Nasal cavity respiratory epithelium epithelial cell of viscerocranial mucosa (primary cell): Measurements from ENCODE around the gene RBM39. TPM values are rescaled to one million over a fixed set of nuclear protein-coding genes. Genes with fewer than 3 reads are reported as not detected.

Experiments
- total RNA-seq: library from RNA; depleted of rRNA; stranded (reverse); fragments of >200 nt; gene quantifications from 2 replicates; pipeline ENCODE4 v1.2.3, GENCODE V29; 2014

The RBM39 gene
- 353 and 369 TPM in 2 replicates for total RNA-seq

GRCh38 chr20:35741892-35742740, at the start of gene RBM39:
Gene RBM39 (minus strand): TSS chr20:35742260. CDS start chr20:35740874, 1,386 bp downstream.

DNA sequence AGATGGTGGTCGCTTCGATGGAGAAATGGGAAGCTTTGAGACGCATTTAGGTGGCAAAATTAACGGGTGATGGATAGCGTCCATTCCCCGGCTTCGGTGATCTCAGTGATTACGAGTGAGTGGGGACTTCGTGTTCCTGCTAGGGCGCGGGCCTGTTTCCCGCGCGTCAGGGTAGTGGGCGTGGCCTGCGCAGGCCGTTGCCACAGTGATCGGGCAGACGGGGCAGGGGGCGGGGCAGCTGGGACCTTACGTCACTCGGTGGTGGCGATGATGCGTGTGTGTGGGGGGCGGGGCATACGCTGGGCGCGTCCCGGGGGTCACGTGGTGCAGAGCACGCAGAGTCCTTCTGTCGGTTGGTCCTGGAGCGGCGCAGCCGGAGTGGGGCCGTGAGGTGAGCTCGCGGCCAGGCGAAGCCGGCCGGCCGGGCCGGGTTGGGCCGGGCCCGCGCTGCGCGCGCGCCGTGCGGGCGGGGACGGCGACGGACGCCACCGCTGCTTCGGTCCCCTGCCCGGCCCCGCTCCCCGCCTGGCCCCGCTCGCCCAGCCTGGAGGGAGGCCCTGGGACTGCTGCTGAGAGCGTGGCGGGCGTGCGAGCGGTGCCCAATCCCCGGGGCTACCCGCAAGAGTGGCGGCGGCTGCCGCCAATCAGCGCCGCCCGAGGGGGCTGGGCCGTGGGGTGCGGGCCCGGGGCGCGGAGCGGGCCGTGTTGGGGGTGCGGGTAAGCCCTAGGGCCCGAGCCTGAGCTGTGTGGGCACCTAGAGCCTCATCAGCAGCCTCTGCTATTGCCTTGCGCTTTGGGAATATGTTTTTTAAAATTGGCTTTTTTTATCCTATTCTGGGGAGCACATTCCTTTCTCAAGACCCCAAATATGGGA, 29.9 kb upstream of the RBM39 start, which contains the start of gene PHF20:
Gene PHF20 (plus strand): TSS at position 327 of the 874 bp plus-strand sequence. CDS start 29,508 bp downstream, outside the sequence.

DNA sequence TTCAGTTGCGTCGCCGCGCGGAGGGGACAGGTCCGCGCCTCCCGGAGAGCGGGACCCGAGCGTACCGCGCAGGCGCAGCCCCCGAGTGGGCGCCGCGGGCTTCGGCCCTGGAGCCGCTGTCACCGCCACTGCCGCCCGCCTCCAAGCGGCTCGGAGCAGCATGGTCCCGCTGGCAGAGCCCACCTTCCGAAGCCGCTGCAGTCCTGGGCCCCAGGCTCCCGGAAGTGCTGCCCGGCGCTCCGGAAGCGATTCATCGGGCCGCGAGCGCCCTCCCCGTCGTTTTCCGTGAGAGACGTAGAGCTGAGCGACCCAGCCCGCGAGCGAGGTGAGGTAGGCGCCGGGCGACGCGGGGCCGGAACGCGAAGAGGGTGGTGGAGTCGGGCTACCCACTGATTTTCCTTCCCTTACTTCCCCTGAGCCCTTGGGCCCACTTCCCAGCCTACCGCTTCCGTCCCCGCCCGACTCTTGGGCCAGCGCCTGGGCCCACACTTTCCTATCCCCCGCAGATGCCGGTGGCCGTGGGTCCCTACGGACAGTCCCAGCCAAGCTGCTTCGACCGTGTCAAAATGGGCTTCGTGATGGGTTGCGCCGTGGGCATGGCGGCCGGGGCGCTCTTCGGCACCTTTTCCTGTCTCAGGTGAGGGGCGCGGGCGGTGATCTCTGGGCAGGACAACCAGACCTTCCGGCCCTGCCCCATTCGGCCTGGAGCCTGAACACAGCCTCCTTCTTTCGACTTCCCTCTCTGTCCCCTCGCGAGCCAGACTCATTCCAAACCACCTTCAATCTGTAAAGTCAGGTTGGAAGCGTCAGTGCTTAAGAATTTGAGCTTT, 42.7 kb downstream of the RBM39 start, which contains the start of the genes NFS1 and ROMO1:
Gene NFS1 (minus strand): TSS at position 226 of the 830 bp plus-strand sequence. CDS start 64 bp downstream, at position 162.
Gene ROMO1 (plus strand): TSS at position 279 of the 830 bp plus-strand sequence. CDS start 228 bp downstream, at position 507.

GRCh38 chr20:35664466-35665206, 77.4 kb downstream of the RBM39 start, which contains the start of the genes CPNE1 and RBM12:
Gene CPNE1 (minus strand): TSS chr20:35664900. CDS start chr20:35632923, 31,977 bp downstream.
Gene RBM12 (minus strand): TSS chr20:35664900. CDS start chr20:35655322, 9,578 bp downstream.

Other genes with a start within 250 kb of the RBM39 start
- not detected in 2 replicates for gene C20orf173, start 212.6 kb downstream of the RBM39 start, total RNA-seq
- gene ERGIC3, start 200.2 kb downstream of the RBM39 start, total RNA-seq: 335 and 341 TPM in 2 replicates
- gene SPAG4, start 126.4 kb downstream of the RBM39 start, total RNA-seq: 3.2 and 5.1 TPM in 2 replicates
- 99.6 and 127 TPM in 2 replicates for gene CPNE1, start 77.4 kb downstream of the RBM39 start, total RNA-seq
- gene RBM12, start 77.4 kb downstream of the RBM39 start, total RNA-seq: 40.0 and 57.0 TPM in 2 replicates
- gene NFS1, start 42.9 kb downstream of the RBM39 start, total RNA-seq: 37.9 and 46.5 TPM in 2 replicates
- 58.1 and 158 TPM in 2 replicates for gene ROMO1, start 42.9 kb downstream of the RBM39 start, total RNA-seq
- 24.3 and 34.5 TPM in 2 replicates for gene PHF20, start 29.8 kb upstream of the RBM39 start, total RNA-seq
- 15.1 and 37.9 TPM in 2 replicates for gene SCAND1, start 212.2 kb upstream of the RBM39 start, total RNA-seq
- gene CNBD2, start 226.3 kb upstream of the RBM39 start, total RNA-seq: 1.1 and 1.4 TPM in 2 replicates